Measurements from ENCODE around the gene OR52I2.

- TF ChIP-seq CTCF (IDR thresholded peaks at IDR 0.05) (no peak), FOXM1 (IDR thresholded peaks at IDR 0.05; ENCODE audit: low read depth) (no peak), SMC3 (IDR thresholded peaks at IDR 0.05; ENCODE audit: low read depth, low read length) (no peak), NFIC (IDR thresholded peaks at IDR 0.05; ENCODE audit: borderline replicate concordance) (no peak), RXRA (IDR thresholded peaks at IDR 0.05; ENCODE audit: borderline replicate concordance, low read depth) (no peak), EZH2phosphoT487 (IDR thresholded peaks at IDR 0.05; ENCODE audit: borderline replicate concordance, low read depth) (no peak), FOXJ3 (CRISPR knock-in tag; IDR thresholded peaks at IDR 0.05) (no peak), YY1 (IDR thresholded peaks at IDR 0.05; ENCODE audit: low read depth) (no peak), NRF1 (IDR thresholded peaks at IDR 0.05; ENCODE audit: low read depth, low read length) (no peak), POLR2AphosphoS5 (IDR thresholded peaks at IDR 0.05; ENCODE audit: low read depth, low read length) (no peak), EP300 (IDR thresholded peaks at IDR 0.05; ENCODE audit: borderline replicate concordance in 1 of 2, low read depth in 1 of 2, low read length in 1 of 2) (no peak), TAF1 (IDR thresholded peaks at IDR 0.05; ENCODE audit: borderline replicate concordance, low read depth, low read length) (no peak)
- TF ChIP-seq, protein P1, sequence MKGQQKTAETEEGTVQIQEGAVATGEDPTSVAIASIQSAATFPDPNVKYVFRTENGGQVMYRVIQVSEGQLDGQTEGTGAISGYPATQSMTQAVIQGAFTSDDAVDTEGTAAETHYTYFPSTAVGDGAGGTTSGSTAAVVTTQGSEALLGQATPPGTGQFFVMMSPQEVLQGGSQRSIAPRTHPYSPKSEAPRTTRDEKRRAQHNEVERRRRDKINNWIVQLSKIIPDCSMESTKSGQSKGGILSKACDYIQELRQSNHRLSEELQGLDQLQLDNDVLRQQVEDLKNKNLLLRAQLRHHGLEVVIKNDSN (IDR thresholded peaks at IDR 0.05; ENCODE audit: borderline replicate concordance, low read depth) = no peak
- TF ChIP-seq, protein P2, sequence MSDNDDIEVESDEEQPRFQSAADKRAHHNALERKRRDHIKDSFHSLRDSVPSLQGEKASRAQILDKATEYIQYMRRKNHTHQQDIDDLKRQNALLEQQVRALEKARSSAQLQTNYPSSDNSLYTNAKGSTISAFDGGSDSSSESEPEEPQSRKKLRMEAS (IDR thresholded peaks at IDR 0.05; ENCODE audit: low read depth) = no peak
Measured at GRCh38 chr11:4639931-4640330, 58.4 kb downstream of the OR52I2 start.

Measured in SK-N-SH (cell line).